GM10248 (cell line): ENCODE data around the gene NEK11.

Source experiments
- CTCF ChIA-PET: fragments of 300-600 bp; sonication (Branson Sonifier 250); formaldehyde crosslinking; extraction: SDS; loops from one replicate; lab custom pipeline; 2021; ENCODE audit warnings: antibody characterized with exemption; lab: Yijun Ruan, JAX
- POLR2A ChIA-PET: fragments of 350-650 bp; sonication (Branson Sonifier 250); formaldehyde crosslinking; extraction: SDS; loops from one replicate; lab custom pipeline; 2020; ENCODE audit warnings: antibody characterized with exemption; lab: Yijun Ruan, JAX
- DNase-seq: peaks from one replicate; pipeline ENCODE4 v3.0.0; 2012; ENCODE audit errors: extremely low spot score
- TF ChIP-seq, protein P1 (sequence below): IDR thresholded peaks from 2 replicates; pipeline ENCODE4 v1.5.1; 2012; ENCODE audit warnings: mild to moderate bottlenecking, low read depth; ENCODE audit errors: extremely low read depth, missing control alignments, control extremely low read depth

The NEK11 gene

DNA sequence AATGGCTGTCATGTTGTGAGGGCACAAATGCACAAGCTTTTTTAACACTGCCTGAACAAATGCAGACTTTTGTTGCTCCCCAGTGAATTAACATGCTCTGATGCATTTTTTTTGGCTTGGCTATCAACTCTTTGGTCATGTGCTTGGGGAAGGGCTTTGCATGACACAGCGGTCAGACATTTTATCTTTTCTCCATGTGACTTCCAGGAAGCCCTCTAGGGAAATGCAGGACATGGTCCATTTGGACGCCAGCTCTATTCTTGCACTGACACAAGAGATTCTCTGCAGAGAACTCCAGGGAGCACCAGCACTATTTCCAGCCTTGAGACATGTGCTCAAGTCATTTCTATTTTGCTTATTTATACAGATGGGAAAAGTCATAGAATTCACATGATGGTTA lies 46.2 kb downstream of the NEK11 start:
- DNase-seq: no peak
- ChIA-PET CTCF (interaction anchor here (0.9 to 1.3 kb wide), 2 partner anchors 8 to 37 kb away, joined by 3 read pairs; no protein-coding TSS in a partner anchor), POLR2A (no interaction called here)
- TF ChIP-seq, protein P1, sequence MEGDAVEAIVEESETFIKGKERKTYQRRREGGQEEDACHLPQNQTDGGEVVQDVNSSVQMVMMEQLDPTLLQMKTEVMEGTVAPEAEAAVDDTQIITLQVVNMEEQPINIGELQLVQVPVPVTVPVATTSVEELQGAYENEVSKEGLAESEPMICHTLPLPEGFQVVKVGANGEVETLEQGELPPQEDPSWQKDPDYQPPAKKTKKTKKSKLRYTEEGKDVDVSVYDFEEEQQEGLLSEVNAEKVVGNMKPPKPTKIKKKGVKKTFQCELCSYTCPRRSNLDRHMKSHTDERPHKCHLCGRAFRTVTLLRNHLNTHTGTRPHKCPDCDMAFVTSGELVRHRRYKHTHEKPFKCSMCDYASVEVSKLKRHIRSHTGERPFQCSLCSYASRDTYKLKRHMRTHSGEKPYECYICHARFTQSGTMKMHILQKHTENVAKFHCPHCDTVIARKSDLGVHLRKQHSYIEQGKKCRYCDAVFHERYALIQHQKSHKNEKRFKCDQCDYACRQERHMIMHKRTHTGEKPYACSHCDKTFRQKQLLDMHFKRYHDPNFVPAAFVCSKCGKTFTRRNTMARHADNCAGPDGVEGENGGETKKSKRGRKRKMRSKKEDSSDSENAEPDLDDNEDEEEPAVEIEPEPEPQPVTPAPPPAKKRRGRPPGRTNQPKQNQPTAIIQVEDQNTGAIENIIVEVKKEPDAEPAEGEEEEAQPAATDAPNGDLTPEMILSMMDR: no peak

DNA sequence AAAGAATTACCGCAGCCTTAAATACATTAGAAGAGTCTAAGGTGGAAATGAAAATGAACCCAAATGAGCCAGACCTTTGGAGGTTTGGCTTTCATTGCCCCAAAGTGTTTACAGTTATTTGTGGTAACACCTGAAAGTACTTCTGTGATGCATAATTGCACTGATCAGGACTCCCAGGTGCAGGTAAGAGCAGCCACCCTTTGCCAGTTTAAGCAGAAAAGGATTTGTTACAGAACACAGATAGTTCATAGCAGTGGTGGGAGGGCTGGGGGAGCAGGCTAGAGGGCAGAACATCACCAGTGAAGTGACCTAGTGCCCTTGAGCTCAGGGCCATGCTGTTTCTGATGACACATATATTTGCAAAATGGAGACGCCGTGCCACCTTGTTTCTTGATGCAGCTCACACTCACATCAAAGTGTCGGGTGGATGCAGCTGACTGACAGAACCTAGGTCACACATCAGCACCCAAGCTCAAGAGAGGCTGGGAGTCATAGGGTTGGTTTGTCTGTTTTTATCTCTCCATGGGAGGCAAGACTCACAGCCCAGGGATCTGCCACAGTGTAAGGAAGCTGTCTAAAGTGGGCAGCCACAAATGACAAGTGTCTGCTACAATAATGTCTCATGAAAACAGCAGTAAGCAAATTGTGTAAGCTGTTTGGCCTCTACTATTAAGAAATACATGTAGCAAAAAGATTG lies 49.1 kb downstream of the NEK11 start:
- CTCF ChIA-PET: interaction anchor here (0.8 to 1.7 kb wide), 2 partner anchors 10 to 19 kb away, joined by 4 read pairs; no protein-coding TSS in a partner anchor
- POLR2A ChIA-PET: no interaction called here
- no peak for DNase-seq
- TF ChIP-seq, protein P1: no peak

DNA sequence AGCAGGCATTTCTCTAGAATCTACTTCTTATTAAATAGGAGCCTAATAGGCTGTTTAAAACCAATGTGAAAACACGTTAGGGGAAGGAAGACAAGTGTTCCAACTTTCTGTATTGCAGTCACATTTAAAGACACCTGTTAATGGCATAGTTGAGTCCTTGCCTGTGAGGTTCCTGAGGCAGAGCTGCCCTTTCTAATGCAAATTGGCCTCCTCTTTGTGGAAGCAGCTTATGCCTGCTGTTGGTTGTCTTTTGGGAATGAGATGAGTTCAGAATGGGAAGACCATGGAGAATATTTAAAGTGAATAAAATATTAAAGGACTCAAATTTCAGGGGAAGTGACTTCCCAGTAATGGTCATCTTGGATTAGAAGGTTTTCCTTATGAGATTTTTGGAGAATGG lies 51.2 kb downstream of the NEK11 start:
- no peak for DNase-seq
- ChIA-PET CTCF (interaction anchor here (1.7 kb wide), 1 partner anchor 12 kb away, joined by 4 read pairs; no protein-coding TSS in a partner anchor), POLR2A (no interaction called here)
- TF ChIP-seq, protein P1: no peak

DNA sequence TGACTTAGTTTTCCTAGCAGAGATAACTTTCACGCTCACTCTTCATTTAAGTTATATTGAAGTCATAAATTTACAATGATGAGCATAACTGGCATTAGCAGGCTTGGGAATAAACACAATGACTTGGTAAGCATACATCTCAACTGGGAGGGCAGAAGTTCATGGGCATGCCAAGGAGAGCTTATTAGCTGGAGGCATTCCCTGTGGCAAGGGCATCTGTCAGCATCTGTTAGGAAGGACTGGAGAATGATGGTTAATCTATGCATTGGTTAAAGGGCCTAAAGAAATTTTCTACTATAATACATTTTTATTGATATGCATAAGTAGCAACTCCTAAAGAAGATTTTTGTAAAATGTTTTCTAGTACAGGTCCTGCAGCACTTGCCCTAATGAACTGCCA lies 52.4 kb downstream of the NEK11 start:
- TF ChIP-seq, protein P1: no peak
- POLR2A ChIA-PET: no interaction called here
- CTCF ChIA-PET: no interaction called here
- no peak for DNase-seq

DNA sequence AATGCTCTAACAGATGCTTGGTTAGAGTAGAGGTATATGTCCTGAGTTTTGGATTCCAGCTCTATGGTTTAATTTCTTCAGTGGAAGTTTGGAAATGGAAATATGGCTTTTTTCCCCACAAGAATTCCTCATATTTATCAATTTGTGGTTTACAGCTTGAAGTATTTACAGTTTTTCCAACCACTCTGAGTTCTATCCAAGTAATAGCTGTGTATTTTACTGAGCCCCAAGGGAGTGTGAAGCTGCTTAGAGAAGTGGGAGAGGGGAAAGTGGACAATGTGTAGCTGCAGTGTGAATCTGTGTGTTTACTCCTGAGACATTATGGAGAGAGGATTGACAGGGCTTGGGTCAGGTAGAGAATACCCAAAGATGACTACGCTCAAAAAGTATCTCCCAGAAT lies 54.5 kb downstream of the NEK11 start:
- TF ChIP-seq, protein P1: no peak
- POLR2A ChIA-PET: no interaction called here
- CTCF ChIA-PET: interaction anchor here (0.7 to 3.7 kb wide), 3 partner anchors 14 to 40 kb away, joined by 3 to 10 read pairs (median 3); no protein-coding TSS in a partner anchor
- DNase-seq: no peak

DNA sequence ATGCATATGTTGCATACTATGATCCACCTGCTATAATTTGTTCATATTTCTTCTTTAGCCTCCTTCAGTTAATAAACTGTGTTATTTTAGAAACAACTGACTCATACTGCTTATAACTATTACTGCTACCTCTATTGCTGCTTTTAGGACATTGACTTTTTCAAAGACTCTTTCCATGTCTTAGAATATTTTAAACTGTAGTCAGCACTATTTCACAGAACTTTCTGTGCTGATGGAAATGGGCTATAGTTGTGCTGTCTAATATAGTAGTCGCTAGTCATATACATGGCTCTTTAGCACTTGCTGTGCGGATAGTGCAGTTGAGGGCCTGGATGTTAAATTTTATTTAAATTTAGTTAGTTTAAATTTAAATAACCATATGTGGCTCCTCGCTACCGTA lies 55.6 kb downstream of the NEK11 start:
- TF ChIP-seq, protein P1: no peak
- CTCF ChIA-PET: interaction anchor here (3.7 kb wide), 1 partner anchor 15 kb away, joined by 10 read pairs; no protein-coding TSS in a partner anchor
- DNase-seq: no peak
- POLR2A ChIA-PET: no interaction called here
